ENCODE results near the gene KIF13A.
"Not testable (repeated sequence)": the region's sequence is repeated elsewhere in the genome, so short reads cannot be mapped to it uniquely, and the experiment has no call there.

DNA sequence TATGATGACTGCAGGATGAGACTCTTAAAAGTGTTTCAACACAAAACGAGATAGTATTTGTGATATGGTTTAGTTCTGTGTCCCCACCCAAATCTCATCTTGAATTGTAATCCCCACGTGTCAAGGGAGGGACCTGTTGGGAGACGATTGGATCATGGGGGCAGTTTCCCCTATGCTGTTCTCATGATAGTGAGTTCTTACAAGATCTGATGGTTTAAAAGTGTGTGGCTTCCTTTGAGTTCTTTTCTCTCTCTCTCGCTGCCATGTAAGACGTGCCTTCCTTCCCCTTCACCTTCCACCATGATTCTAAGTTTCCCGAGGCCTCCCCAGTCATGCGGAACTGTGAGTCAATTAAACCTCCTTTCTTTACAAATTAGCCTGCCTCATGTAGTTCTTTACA is 130.2 kb downstream of the KIF13A start:
- TF ChIP-seq, protein P1, sequence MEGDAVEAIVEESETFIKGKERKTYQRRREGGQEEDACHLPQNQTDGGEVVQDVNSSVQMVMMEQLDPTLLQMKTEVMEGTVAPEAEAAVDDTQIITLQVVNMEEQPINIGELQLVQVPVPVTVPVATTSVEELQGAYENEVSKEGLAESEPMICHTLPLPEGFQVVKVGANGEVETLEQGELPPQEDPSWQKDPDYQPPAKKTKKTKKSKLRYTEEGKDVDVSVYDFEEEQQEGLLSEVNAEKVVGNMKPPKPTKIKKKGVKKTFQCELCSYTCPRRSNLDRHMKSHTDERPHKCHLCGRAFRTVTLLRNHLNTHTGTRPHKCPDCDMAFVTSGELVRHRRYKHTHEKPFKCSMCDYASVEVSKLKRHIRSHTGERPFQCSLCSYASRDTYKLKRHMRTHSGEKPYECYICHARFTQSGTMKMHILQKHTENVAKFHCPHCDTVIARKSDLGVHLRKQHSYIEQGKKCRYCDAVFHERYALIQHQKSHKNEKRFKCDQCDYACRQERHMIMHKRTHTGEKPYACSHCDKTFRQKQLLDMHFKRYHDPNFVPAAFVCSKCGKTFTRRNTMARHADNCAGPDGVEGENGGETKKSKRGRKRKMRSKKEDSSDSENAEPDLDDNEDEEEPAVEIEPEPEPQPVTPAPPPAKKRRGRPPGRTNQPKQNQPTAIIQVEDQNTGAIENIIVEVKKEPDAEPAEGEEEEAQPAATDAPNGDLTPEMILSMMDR (IDR thresholded peaks at IDR 0.05), result not testable (repeated sequence)
- not testable (repeated sequence) for TF ChIP-seq POLR2A (IDR thresholded peaks at IDR 0.05)

All from Peyer's patch (tissue), 4 donors.